Measurements from ENCODE around the gene EFR3B. TPM values are rescaled to one million over a fixed set of nuclear protein-coding genes. Genes with fewer than 3 reads are reported as not detected.
"Not testable (repeated sequence)": the region's sequence is repeated elsewhere in the genome, so short reads cannot be mapped to it uniquely, and the experiment has no call there.

Gene EFR3B
- total RNA-seq, 2 experiments from 2014 or later: not detected

GRCh38 chr2:24994146-24994724 is 47.6 kb upstream of the EFR3B start:
- H3K9me3 ChIP-seq (ENCODE audit: low read length): no peaks in the 10 kb centered on the region
- H2AFZ ChIP-seq (ENCODE audit: low read length): no peak overlapping the region
- ChIA-PET CTCF (ENCODE audit: unreplicated experiment) (interaction anchor here (0.9 kb wide), 1 partner anchor 42 kb away, joined by 3 read pairs; no protein-coding TSS in a partner anchor), POLR2A (interaction anchor here (0.7 kb wide), 1 partner anchor 889 kb away, joined by 3 read pairs; no protein-coding TSS in a partner anchor)
- BruUV-seq (replicated peaks): no TSS peak
- H3K4me3 ChIP-seq (ENCODE audit: low read depth, low read length, poor library complexity, severe bottlenecking): no peak overlapping the region
- no peaks in the 10 kb centered on the region for H3K9me2 ChIP-seq (ENCODE audit: insufficient read depth, low read length)
- no peaks in the 10 kb centered on the region for H3K4me1 ChIP-seq (ENCODE audit: insufficient read depth, low read length, poor library complexity, severe bottlenecking)
- intact Hi-C loops (cut with micrococcal nuclease; ENCODE audit: unreplicated experiment): no loop called here
- H4K20me1 ChIP-seq (ENCODE audit: insufficient read depth, low read length): no peaks in the 10 kb centered on the region
- H3K4me2 ChIP-seq (ENCODE audit: low read length): no peak overlapping the region
- no peaks in the 10 kb centered on the region for H3K36me3 ChIP-seq (ENCODE audit: insufficient read depth, low read length)
- H3K27ac ChIP-seq (ENCODE audit: low read depth, low read length, poor library complexity, severe bottlenecking): no peak overlapping the region
- DNase-seq (ENCODE audit: low spot score): no peak
- TF ChIP-seq EZH2phosphoT487 (IDR thresholded peaks at IDR 0.05; ENCODE audit: borderline replicate concordance, low read depth, low read length) (no peak), CTCF (conservative IDR thresholded peaks at IDR 0.05; ENCODE audit: low read length) (no peak)
- no peaks in the 10 kb centered on the region for H3K79me2 ChIP-seq (ENCODE audit: insufficient read depth, low read depth, low read length)

GRCh38 chr2:24999097-24999496 is 42.8 kb upstream of the EFR3B start:
- H3K36me3 ChIP-seq (ENCODE audit: insufficient read depth, low read length); H3K9me3 ChIP-seq (ENCODE audit: low read length); H4K20me1 ChIP-seq (ENCODE audit: insufficient read depth, low read length); CTCF ChIA-PET (ENCODE audit: unreplicated experiment); H3K27ac ChIP-seq (ENCODE audit: low read depth, low read length, poor library complexity, severe bottlenecking); DNase-seq (ENCODE audit: low spot score); H2AFZ ChIP-seq (ENCODE audit: low read length); BruUV-seq (replicated peaks); H3K4me1 ChIP-seq (ENCODE audit: insufficient read depth, low read length, poor library complexity, severe bottlenecking); H3K79me2 ChIP-seq (ENCODE audit: insufficient read depth, low read depth, low read length); H3K4me2 ChIP-seq (ENCODE audit: low read length); H3K4me3 ChIP-seq (ENCODE audit: low read depth, low read length, poor library complexity, severe bottlenecking); H3K9me2 ChIP-seq (ENCODE audit: insufficient read depth, low read length); intact Hi-C loops (cut with micrococcal nuclease; ENCODE audit: unreplicated experiment): not testable (repeated sequence)
- POLR2A ChIA-PET: interaction anchor here (0.7 kb wide), 1 partner anchor 740 kb away, joined by 3 read pairs; no protein-coding TSS in a partner anchor

- H3K9me3 ChIP-seq (ENCODE audit: low read length): no peaks in the 10 kb centered on the region
- ChIA-PET POLR2A (no interaction called here), CTCF (ENCODE audit: unreplicated experiment) (no interaction called here)
- no peak overlapping the region for H3K27ac ChIP-seq (ENCODE audit: low read depth, low read length, poor library complexity, severe bottlenecking)
- no peaks in the 10 kb centered on the region for H3K9me2 ChIP-seq (ENCODE audit: insufficient read depth, low read length)
- intact Hi-C loops (cut with micrococcal nuclease; ENCODE audit: unreplicated experiment): no loop called here
- no TSS peak for BruUV-seq (replicated peaks)
- TF ChIP-seq EZH2phosphoT487 (IDR thresholded peaks at IDR 0.05; ENCODE audit: borderline replicate concordance, low read depth, low read length) (no peak), CTCF (conservative IDR thresholded peaks at IDR 0.05; ENCODE audit: low read length) (no peak)
- H3K79me2 ChIP-seq (ENCODE audit: insufficient read depth, low read depth, low read length): no peaks in the 10 kb centered on the region
- H3K4me1 ChIP-seq (ENCODE audit: insufficient read depth, low read length, poor library complexity, severe bottlenecking): no peaks in the 10 kb centered on the region
- no peaks in the 10 kb centered on the region for H4K20me1 ChIP-seq (ENCODE audit: insufficient read depth, low read length)
- no peak for DNase-seq (ENCODE audit: low spot score)
- no peaks in the 10 kb centered on the region for H3K36me3 ChIP-seq (ENCODE audit: insufficient read depth, low read length)
- no peak overlapping the region for H3K4me2 ChIP-seq (ENCODE audit: low read length)
- H3K4me3 ChIP-seq (ENCODE audit: low read depth, low read length, poor library complexity, severe bottlenecking): no peak overlapping the region
- H2AFZ ChIP-seq (ENCODE audit: low read length): no peak overlapping the region
Observed at GRCh38 chr2:25000036-25000435, 41.8 kb upstream of the EFR3B start.

Measured in OCI-LY7 (cell line).